Amygdala (tissue), 56 donors: ENCODE measurements around the gene CCDC85C.

Experiments
- DNase-seq, 56 donors: peaks; one replicate each; lab custom pipeline; 2025; lab: John Stamatoyannopoulos, UW

The CCDC85C gene

DNA sequence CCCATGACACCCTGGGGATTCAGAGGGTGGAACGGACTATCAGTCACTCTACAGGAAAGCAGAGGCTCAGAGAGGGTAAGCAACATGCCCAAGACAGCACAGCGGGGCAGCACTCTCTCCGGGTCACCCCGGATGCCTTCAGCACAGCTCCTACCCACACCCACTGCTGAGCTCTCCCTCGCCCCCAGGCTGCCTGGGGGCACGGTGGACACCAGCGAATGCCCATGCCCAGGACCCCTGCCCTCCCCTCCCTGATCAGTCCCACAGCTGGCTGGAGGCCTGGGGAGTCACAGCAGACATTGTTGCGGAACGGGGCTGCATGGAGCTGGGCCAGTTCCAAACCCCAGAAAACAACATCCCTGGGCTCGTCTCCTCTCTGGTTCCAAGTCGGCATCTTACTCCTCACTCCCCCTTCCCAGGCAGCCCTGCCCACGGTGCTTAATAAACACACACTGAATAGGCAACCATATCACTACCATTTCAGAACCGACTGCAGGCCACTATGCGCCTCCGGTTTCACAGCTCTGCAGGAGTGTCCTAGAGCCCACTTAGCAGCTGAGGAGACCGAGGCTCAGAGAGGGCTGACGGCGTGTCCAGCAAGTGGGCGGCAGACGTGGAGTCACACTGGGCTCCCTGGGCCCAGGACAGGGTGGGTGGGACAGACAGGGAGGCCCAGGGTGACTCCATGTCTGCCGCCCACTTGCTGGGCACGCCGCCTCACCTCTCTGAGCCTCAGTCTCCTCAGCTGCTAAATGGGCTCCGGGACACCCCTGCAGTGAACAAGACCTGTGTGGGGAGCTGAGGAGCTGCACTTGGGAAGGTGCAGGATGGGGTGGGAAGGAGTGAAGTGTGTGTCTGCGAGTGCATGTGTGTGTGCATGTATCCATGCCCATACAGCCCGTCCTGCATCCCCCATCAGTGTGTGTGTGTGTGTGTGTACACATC lies 27.0 kb downstream of the CCDC85C start:
- DNase-seq, result no peak

- no peak for DNase-seq
Observed at GRCh38 chr14:99576304-99576703, 27.7 kb downstream of the CCDC85C start.

- DNase-seq, result no peak
Observed at GRCh38 chr14:99575043-99576023, 28.7 kb downstream of the CCDC85C start.

- peak in 2 of 56 donors; percentile 25 to 45 for DNase-seq
Observed at GRCh38 chr14:99574099-99574880, 29.7 kb downstream of the CCDC85C start.

DNA sequence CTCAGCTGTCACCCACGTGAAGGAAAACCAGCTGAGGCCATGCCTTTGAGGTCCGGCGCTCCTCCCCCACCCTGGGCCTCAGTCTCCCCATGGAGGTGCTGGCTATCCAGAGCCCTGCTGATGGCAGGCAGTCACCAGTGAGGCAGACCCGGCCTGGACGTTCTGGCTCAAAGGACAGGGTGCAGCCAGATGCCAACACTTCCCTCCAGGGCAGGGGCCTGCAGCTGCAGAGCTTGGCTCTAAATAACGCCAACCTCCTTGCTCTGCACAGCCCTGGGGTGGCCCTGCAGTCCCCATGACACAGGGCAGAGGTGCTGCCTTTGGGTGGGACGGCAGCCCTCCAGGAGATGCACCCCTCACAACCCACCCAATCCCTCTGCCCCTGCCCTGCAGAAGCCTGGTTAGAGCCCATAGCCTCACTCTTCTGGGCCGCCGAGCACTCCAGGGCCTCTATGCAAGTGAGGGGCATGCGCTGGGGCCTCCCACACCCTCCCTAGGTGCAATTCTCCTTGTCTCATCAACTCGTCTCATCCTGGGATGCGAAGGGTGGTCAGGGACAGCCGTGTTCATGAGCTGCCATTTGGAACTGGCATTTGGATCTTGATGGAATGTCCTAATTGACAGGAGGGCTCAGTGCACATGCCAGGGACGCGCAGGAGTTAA lies 30.4 kb downstream of the CCDC85C start:
- DNase-seq, result no peak

DNA sequence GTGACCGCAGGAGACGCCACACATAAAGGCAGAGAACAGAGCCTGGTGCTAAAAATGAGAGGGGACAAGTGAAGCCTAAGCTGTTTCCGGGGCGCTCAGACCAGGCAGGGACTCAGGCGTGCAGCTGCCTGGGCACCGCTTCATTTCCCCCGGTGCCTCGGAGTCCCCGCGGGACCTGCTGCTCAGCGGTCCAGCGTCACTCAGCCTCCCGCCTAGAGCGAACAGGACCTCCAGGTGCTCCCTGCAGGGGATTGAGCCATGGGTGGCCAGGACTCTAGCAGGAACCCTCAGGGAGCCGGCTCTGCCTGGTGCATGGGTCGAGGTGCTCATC lies 31.0 kb downstream of the CCDC85C start:
- DNase-seq, result no peak

GRCh38 chr14:99572173-99572999 lies 31.6 kb downstream of the CCDC85C start:
- DNase-seq, result no peak

DNA sequence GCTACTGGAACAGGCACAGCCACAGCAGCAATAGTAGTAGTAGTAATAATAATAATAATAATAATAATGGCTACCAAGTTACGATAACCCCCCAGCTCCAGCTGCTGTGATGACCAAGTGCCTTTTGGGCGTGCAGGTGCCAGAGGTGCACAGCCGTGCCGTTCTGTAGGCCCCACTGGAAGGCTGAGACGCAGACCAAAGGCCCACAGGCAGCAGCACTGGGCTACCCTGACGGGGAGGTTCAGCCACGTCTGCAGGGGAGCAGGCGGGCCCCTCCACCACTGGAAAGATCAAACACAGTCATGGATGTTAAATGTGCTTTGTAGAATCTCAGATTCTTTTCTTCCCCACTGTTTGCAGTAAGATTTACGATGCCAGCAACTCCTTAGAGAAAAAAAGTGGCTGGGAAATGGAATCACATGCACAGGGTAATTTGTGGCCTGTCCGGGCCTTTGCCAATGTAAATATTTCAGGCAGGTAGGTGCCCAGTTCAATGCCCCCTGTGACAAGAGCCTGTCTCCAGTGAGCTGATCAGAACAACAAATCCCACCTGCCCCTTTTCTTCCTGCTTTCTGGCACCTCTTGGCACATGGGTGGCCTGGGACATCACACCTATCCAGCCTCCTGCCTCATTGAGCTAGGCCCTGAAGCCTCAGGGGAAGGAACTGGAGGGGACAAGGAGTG lies 32.6 kb downstream of the CCDC85C start:
- DNase-seq, result no peak

- DNase-seq, result no peak
Observed at GRCh38 chr14:99570544-99571302, 33.3 kb downstream of the CCDC85C start.

- no peak for DNase-seq
Observed at GRCh38 chr14:99569725-99570543, 34.1 kb downstream of the CCDC85C start.

- no peak for DNase-seq
Observed at GRCh38 chr14:99568567-99569560, 35.1 kb downstream of the CCDC85C start.

DNA sequence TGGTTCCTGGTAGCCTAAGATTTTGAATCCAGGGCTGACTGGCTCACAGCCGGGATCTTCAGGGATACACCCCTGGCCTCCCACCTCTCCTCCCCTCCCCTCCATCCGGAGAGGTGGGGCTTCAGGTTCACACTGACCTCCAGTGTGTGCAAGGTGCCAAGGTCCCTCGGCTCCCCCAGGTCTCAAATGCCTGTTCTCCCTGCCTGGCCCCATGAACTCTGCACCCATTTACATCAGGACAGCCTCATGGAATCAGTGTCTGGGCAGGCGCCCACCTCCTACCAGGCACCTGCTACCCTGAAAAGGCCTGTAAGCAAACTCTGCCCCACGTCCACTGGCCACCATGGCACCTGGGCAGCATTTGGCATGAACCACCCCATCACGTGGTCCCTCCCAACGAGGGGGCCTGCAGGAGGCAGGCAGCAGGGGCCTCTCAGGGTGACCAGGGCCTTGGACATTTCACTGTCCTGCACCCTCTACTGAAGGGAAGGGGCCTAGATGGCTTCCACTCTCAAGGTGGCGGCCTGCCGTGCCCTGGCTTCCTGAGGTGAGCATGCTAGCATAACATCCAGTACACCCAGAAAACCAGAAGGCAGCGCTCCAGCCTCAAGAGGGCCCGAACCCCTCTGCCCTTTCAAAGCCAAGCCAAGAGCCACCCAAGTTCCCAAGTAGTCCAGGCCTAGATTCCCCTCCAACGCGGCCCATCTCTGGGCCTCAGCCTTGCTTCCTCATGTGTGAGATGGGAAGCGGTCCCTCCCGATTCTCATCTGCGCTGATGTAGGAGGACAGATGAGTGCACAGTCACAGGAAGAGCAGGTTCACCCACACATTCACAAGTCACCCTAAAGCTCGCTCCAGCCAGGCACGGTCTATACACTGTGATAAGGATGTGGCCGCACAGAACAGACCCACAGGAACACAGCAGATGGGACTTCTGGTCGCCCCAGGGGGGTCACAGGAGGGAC lies 37.3 kb downstream of the CCDC85C start:
- DNase-seq, result no peak

GRCh38 chr14:99566009-99566389 lies 38.0 kb downstream of the CCDC85C start:
- DNase-seq, result no peak

DNA sequence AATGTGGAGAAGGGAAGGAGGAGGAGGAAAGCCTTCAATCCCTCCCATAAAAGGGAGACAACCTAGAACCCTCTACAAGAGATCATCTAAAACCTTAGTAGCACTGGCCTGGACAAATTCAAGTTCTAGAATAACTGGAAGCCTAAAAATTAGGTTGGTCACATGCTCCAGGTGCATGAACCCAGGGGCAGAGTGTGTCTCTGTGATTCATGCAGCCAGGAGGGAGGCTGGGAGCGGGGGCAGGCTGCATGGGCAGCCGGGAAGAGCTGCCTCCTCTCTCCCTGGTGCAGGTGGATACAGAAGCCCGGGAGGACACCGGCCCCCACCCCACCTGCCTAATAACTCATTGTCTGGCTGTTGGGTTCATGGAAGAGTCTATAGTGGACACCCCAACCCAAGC lies 38.6 kb downstream of the CCDC85C start:
- no peak for DNase-seq

DNA sequence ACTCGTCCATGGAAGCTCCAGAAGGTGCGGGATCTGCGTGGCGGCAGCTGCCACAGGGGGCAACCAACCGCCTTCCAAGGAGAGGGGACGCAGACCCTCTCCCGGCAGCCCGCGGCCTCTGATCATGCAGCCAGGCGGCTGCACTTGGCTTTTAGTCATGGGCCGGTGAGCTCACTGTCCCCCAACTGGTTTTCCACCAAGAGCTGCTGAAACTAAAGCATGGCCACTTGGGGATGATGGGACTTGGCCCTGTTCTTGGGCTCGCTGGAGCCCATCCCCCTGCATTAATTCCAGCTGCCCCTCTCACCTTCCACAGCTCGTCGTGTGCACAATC lies 39.1 kb downstream of the CCDC85C start:
- DNase-seq, result no peak
